ENCODE measurements around the gene FXYD5.

GRCh38 chr19:35161434-35161743 lies 6.9 kb downstream of the FXYD5 start:
- TF ChIP-seq CTCF (IDR thresholded peaks at IDR 0.05; ENCODE audit: insufficient read depth, low read length) (no peak), SPI1 (IDR thresholded peaks at IDR 0.05; ENCODE audit: borderline replicate concordance, low read depth) (no peak)
